ENCODE data around the gene SPINK6. TPM values are rescaled to one million over a fixed set of nuclear protein-coding genes. Genes with fewer than 3 reads are reported as not detected.

Gene SPINK6
- total RNA-seq, 2 experiments from 2014 or later = not detected

DNA sequence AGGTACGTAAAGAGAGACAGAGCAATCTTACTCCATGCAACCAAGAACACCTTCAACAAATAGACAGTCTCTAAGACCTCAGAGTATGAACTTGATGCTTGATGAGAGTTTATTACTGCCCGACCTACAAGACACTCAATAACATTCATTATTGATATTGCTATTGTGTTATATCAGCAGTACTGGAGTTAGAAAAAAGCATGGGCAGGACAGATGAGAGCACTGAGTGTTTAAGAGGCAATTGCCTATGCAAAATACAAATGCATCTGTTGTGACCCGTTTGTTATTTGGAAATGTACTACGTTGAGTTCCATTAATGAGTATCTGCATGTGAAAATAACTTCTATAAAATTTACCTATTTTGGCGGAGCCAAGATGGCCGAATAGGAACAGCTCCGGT is 27.4 kb downstream of the SPINK6 start:
- Histone ChIP-seq H3K4me1 (ENCODE audit: insufficient read depth, low read length, poor library complexity, severe bottlenecking) (no peaks in the 10 kb centered on the region), H3K79me2 (ENCODE audit: insufficient read depth, low read depth, low read length) (no peaks in the 10 kb centered on the region), H3K4me2 (ENCODE audit: low read length) (no peak overlapping the region), H4K20me1 (ENCODE audit: insufficient read depth, low read length) (no peaks in the 10 kb centered on the region), H3K9me3 (ENCODE audit: low read length) (no peaks in the 10 kb centered on the region), H3K36me3 (ENCODE audit: insufficient read depth, low read length) (no peaks in the 10 kb centered on the region), H2AFZ (ENCODE audit: low read length) (no peak overlapping the region), H3K9me2 (ENCODE audit: insufficient read depth, low read length) (no peaks in the 10 kb centered on the region), H3K27ac (ENCODE audit: low read depth, low read length, poor library complexity, severe bottlenecking) (no peak overlapping the region), H3K4me3 (ENCODE audit: low read depth, low read length, poor library complexity, severe bottlenecking) (no peak overlapping the region)
- TF ChIP-seq CTCF (conservative IDR thresholded peaks at IDR 0.05; ENCODE audit: low read length) (no peak), EZH2phosphoT487 (IDR thresholded peaks at IDR 0.05; ENCODE audit: borderline replicate concordance, low read depth, low read length) (no peak)
- CTCF ChIA-PET (ENCODE audit: unreplicated experiment) = no interaction called here
- no TSS peak for BruUV-seq (replicated peaks)
- intact Hi-C loops (cut with micrococcal nuclease; ENCODE audit: unreplicated experiment) = no loop called here
- POLR2A ChIA-PET = no interaction called here
- no peak for DNase-seq (ENCODE audit: low spot score)

- no peak overlapping the region for H3K4me3 ChIP-seq (ENCODE audit: low read depth, low read length, poor library complexity, severe bottlenecking)
- H3K9me3 ChIP-seq (ENCODE audit: low read length) = no peaks in the 10 kb centered on the region
- TF ChIP-seq EZH2phosphoT487 (IDR thresholded peaks at IDR 0.05; ENCODE audit: borderline replicate concordance, low read depth, low read length) = no peak
- no peak for TF ChIP-seq CTCF (conservative IDR thresholded peaks at IDR 0.05; ENCODE audit: low read length)
- no peak overlapping the region for H3K4me2 ChIP-seq (ENCODE audit: low read length)
- no peaks in the 10 kb centered on the region for H3K36me3 ChIP-seq (ENCODE audit: insufficient read depth, low read length)
- H4K20me1 ChIP-seq (ENCODE audit: insufficient read depth, low read length) = no peaks in the 10 kb centered on the region
- H3K79me2 ChIP-seq (ENCODE audit: insufficient read depth, low read depth, low read length) = no peaks in the 10 kb centered on the region
- H3K4me1 ChIP-seq (ENCODE audit: insufficient read depth, low read length, poor library complexity, severe bottlenecking) = no peaks in the 10 kb centered on the region
- ChIA-PET CTCF (ENCODE audit: unreplicated experiment) (no interaction called here), POLR2A (interaction anchor here (0.5 to 0.8 kb wide), 6 partner anchors 11 to 874 kb away, joined by 3 to 4 read pairs (median 4); no protein-coding TSS in a partner anchor)
- no peak overlapping the region for H2AFZ ChIP-seq (ENCODE audit: low read length)
- intact Hi-C loops (cut with micrococcal nuclease; ENCODE audit: unreplicated experiment) = no loop called here
- no peak overlapping the region for H3K27ac ChIP-seq (ENCODE audit: low read depth, low read length, poor library complexity, severe bottlenecking)
- DNase-seq (ENCODE audit: low spot score) = no peak
- no TSS peak for BruUV-seq (replicated peaks)
- H3K9me2 ChIP-seq (ENCODE audit: insufficient read depth, low read length) = no peaks in the 10 kb centered on the region
Measured at GRCh38 chr5:148237785-148238417, 35.1 kb downstream of the SPINK6 start.

- no peaks in the 10 kb centered on the region for H4K20me1 ChIP-seq (ENCODE audit: insufficient read depth, low read length)
- intact Hi-C loops (cut with micrococcal nuclease; ENCODE audit: unreplicated experiment) = no loop called here
- TF ChIP-seq CTCF (conservative IDR thresholded peaks at IDR 0.05; ENCODE audit: low read length) (no peak), EZH2phosphoT487 (IDR thresholded peaks at IDR 0.05; ENCODE audit: borderline replicate concordance, low read depth, low read length) (no peak)
- H2AFZ ChIP-seq (ENCODE audit: low read length) = no peak within 1 kb of the TSS
- no peak for DNase-seq (ENCODE audit: low spot score)
- no peaks in the 10 kb centered on the region for H3K9me3 ChIP-seq (ENCODE audit: low read length)
- H3K4me2 ChIP-seq (ENCODE audit: low read length) = no peak within 1 kb of the TSS
- H3K36me3 ChIP-seq (ENCODE audit: insufficient read depth, low read length) = no peaks in the 10 kb centered on the region
- H3K4me3 ChIP-seq (ENCODE audit: low read depth, low read length, poor library complexity, severe bottlenecking) = no peak within 1 kb of the TSS
- ChIA-PET CTCF (ENCODE audit: unreplicated experiment) (no interaction called here), POLR2A (interaction anchor here (0.6 kb wide), 3 partner anchors 11 to 875 kb away, joined by 3 to 4 read pairs (median 4); no protein-coding TSS in a partner anchor)
- H3K27ac ChIP-seq (ENCODE audit: low read depth, low read length, poor library complexity, severe bottlenecking) = no peak within 1 kb of the TSS
- no TSS peak for BruUV-seq (replicated peaks)
- H3K79me2 ChIP-seq (ENCODE audit: insufficient read depth, low read depth, low read length) = no peaks in the 10 kb centered on the region
- no peaks in the 10 kb centered on the region for H3K9me2 ChIP-seq (ENCODE audit: insufficient read depth, low read length)
- H3K4me1 ChIP-seq (ENCODE audit: insufficient read depth, low read length, poor library complexity, severe bottlenecking) = no peaks in the 10 kb centered on the region
Measured at GRCh38 chr5:148238418-148238794, 35.6 kb downstream of the SPINK6 start, which contains the start of gene MARCOL. TSS of gene MARCOL (plus strand) at chr5:148238525. CDS start at chr5:148238598, 73 bp downstream.
